ENCODE results near the gene AFDN.

DNA sequence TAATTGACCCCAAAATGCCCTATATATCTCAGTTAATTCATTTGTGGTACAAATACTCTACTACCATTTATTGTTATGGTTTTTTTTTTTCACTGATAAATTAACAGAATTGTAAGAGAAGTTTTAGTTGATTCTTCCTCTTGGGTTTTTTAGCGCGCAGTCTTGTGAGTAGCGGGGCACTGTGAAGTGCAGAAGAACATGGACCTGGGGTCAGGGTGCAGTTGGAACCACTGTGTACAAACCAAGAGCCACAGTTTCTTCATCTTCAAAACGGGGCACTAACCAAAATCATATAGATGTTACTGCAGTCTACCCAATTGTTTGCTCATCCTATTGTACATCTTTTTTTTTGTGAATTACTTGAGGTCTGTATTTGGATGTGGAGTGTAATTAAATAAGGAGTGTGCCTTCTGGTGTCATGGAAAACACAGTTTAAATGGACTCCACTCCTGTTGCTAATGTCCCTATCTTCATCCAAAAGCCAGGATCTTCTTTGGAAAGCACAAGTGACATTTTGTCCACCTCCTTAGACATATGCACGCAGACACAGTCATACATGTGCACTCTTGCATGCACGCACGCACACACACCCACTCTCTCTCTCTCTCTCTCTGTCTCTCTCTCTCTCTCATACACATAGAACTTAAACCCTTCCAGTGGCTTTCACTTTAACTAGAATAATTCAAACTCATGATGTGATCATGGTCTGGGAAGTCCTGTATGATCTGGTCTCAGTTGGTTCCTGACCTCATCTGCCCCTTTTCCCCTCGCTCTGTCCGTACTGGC, 51.5 kb downstream of the AFDN start:
- TF ChIP-seq, protein P1, sequence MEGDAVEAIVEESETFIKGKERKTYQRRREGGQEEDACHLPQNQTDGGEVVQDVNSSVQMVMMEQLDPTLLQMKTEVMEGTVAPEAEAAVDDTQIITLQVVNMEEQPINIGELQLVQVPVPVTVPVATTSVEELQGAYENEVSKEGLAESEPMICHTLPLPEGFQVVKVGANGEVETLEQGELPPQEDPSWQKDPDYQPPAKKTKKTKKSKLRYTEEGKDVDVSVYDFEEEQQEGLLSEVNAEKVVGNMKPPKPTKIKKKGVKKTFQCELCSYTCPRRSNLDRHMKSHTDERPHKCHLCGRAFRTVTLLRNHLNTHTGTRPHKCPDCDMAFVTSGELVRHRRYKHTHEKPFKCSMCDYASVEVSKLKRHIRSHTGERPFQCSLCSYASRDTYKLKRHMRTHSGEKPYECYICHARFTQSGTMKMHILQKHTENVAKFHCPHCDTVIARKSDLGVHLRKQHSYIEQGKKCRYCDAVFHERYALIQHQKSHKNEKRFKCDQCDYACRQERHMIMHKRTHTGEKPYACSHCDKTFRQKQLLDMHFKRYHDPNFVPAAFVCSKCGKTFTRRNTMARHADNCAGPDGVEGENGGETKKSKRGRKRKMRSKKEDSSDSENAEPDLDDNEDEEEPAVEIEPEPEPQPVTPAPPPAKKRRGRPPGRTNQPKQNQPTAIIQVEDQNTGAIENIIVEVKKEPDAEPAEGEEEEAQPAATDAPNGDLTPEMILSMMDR (IDR thresholded peaks at IDR 0.05; ENCODE audit: poor library complexity) = no peak
- TF ChIP-seq EZH2phosphoT487 (IDR thresholded peaks at IDR 0.05; ENCODE audit: low read depth, severe bottlenecking, unreplicated experiment) = no peak
